Cerebellar cortex (tissue), 1 donor: ENCODE results near the gene GJA8.
A peak's percentile ranks its signal among the peaks of the same experiment; 100 is the strongest.
"Not testable (repeated sequence)": the region's sequence is repeated elsewhere in the genome, so short reads cannot be mapped to it uniquely, and the experiment has no call there.

ENCODE experiments used
- DNase-seq: peaks from one replicate; pipeline ENCODE4 v3.0.0-alpha.2; 2015; ENCODE audit warnings: low spot score

GJA8 gene

DNA sequence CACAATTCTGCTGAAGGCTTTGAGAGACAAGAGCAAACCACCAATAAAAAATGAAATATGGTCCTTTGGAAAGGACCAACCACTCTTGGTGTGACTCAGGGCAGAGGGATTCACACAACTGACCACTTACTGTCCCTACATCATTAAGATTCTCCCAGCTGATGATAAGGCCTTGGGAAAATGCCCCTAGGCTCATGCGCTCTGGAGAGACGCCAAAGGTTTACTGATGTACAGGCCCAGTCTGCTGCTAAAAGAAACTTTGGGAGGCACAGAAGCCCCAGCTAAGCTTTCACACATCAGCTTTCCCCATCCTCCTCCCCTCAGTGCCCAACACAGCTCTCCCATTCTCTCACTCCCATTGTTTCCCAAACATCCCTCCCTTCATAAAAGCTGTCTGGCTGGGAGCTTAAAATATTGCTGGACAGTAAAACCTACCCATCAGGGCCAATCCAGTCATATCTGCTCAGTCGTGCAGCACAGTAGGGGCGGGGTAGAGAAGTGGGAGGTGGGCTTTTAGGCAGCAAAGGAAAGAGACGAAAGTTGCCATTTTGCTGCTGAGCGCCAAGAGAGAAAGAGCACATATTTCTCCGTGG is at the start of gene GJA8:
GJA8 (plus strand) TSS at position 543 of the 593 bp plus-strand sequence. CDS start 5,161 bp downstream, outside the sequence.
- DNase-seq: no peak

DNA sequence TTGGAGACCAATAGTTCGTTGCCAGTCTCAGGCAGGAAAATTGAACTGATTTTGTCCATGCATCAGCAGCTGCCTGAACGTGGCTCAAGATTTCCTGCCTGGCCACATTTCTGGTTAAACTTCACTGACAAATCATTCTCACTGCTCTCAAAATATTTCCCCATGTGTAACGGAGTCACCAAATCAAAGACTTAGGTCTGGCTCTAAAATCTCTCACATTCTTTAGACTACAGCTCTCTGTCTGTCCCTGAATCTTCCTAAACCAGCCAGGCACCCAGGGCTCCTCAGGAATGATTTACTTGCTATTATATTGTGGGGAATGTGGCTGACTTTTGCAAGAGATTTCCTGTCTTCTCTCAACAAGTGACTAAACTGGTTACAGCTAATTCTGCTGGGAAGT is 49.2 kb upstream of the GJA8 start:
- no peak for DNase-seq

DNA sequence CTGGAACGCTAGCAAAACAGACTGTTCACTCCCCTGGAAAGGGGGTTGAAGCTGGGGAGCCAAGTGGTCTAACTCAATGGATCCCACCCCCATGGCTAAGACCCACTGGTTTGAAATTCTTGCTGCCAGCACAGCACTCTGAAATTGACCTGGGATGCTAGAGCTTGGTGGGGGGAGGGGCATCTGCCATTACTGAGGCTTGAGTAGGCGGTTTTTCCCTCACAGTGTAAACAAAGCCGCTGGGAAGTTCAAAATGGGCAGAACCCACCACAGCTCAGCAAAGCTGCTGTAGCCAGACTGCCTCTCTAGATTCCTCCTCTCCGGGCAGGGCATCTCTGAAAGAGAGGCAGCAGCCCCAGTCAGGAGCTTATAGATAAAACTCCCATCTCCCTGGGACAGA is 47.6 kb upstream of the GJA8 start:
- not testable (repeated sequence) for DNase-seq

DNA sequence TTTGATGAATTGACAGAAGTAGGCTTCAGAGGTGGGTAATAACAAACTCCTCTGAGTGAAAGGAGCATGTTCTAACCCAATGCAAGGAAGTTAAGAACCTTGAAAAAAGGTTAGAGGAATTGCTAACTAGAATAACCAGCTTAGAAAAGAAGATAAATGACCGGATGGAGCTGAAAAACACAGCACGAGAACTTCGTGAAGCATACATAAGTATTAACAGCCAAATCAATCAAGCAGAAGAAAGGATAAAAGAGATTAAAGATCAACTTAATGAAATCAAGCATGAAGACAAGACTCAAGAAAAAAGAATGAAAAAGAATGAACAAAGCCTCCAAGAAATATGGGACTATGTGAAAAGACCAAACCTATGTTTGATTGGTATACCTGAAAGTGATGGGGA is 46.6 kb upstream of the GJA8 start:
- not testable (repeated sequence) for DNase-seq

DNA sequence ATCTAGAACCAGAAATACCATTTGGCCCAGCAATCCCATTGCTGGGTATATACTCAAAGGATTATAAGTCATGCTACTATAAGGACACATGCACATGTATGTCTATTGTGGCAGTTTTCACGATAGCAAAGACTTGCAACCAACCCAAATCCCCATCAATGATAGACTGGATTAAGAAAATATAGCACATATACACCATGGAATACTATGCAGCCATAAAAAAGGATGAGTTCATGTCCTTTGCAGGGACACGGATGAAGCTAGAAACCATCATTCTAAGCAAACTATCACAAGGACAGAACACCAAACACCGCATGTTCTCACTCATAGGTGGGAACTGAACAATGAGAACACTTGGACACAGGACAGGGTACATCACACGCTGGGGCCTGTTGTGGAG is 35.4 kb upstream of the GJA8 start:
- not testable (repeated sequence) for DNase-seq

DNA sequence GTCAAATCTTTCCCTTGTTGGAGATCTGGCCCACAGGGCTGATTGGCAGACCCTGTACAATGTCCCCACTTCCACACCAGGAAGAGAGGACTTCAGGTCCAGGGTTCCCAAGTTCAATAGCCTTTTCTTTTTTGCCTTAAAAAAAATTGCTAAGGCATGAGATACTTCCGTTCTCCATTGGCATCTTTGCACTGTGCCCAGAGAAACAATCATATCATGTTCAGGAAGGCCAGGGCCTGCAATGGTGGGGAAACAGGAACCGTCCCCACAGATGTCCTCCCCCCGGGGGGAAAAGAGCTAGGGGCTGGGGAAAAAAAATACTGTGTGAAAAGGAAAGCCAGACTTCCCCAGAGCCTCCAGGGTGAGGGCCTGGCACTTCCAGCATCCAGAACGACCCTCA is 24.6 kb upstream of the GJA8 start:
- no peak for DNase-seq

DNA sequence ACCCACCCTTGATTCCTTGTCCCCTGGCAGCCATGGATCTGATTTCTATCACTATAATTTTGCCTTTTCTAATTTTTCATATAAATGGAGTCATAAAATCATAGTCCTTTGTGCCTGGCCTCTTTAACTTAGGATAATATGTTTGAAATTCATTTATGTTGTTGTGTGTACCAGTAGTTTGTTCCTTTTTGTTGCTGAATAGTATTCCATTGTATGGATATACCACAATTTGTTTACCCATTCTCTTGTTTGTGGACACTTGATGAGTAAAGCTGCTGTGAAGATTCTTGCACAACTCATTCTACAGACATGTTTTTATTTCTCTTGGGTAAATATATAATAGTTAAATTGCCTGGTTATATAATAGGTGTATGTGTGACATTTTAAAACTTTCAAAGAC is 22.7 kb upstream of the GJA8 start:
- no peak for DNase-seq

DNA sequence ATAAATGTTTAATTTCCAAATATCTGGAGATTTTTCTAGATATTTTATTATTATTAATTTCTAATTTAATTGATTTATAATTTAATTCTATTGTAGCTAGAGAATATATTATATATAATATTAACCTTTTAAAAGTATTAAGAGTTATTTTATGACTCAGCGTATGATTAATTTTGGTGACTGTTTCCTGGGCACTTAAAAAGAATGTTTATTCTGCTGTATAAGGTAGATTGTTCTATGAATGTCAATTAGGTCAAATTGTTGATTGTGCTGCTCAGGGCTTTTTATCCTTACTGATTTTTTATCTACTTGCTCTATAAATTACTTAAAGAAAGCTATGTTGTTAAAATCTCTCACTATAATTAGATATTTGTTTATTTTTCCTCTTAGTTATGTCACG is 20.1 kb upstream of the GJA8 start:
- DNase-seq: no peak

DNA sequence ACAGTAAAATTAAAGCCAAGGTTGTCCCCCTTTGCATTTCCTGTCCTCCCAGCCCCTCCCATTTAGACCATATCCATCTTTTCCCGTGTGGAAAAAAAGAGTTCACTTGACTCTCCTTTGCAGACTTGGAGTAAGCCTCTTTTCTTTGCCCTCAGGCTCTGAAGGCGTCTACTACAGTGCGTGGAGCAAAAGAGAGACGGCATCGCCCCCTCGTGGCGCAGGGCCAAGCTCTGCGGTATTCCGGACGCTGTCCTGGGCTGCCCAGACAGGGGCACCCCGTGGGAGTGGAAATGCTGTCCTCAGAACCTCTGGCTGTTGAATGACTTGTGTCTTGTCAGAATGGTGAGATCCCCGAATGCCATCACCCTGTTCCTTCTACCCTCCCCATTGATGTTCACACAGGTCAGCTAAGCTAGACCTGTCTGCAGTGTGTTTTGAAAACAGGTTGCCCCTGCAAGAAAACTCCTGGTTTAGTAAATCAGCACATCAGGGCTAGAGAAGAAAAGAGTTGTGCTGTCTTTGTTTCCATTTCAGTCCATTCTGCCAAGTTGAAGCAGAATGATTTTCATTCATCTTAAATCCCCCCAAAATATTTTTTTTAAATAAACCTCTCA is 12.3 kb upstream of the GJA8 start:
- peak; percentile 35 for DNase-seq

DNA sequence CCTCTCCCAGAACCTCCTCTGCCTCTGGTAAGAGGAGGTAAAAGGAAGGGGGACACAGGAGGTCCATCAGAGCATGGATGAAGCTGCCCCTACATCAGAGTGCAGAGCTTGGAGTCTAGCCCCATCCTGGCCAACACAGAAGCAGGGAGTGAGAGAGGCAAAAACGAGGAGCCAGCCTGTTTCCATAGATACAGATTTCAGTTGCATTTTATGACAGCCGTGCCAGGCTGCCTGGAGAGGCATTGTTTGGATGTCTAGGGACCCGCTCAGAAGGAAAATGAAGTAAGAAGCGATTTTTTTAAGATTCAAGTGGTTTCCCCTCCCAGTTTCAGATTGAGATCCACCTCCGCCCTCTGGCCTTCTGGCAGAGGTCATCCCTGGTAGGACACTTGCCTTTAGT is 11.5 kb upstream of the GJA8 start:
- no peak for DNase-seq

DNA sequence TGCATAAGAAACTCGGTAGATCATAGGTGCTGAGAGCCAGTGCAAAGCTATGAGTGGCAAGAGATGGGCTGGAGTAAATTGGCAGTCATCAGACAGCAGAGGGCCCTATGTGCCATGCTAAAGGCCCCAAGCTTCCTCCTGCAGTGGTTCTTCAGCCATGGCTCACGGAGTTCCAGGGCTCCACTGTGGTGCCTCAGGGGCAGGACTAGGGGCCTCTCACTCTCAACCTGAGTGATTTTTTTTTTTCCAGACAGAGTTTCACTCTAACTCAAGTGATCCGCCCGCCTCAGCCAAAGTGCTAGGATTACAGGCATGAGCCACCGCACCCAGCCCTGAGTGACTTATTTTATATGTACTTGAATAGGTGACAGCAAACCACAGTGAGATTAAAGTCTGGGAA is 10.4 kb upstream of the GJA8 start:
- peak; percentile 20 for DNase-seq

DNA sequence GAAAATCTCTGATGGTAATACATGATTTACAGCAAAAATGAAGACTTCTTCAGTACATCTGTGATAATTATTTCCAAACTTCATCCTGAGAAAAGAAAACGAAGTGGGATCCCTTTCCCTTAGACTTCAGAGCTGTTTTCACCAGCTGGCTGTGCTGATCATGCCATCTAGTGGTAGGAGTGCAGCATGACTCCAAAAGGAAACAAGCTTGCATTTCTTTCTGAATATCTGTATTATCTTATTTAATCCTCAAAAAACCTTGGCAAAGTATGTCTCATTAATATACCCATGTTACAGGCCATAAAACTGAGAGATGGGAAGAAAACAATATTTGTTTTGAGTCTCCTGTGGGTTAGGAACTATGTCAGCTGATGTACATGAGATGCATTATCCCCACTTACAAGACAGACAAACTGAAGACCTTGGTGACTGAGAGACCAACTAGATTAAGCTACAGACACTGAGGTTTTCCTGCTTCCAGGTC is 9.8 kb upstream of the GJA8 start:
- DNase-seq: peak; percentile 65

DNA sequence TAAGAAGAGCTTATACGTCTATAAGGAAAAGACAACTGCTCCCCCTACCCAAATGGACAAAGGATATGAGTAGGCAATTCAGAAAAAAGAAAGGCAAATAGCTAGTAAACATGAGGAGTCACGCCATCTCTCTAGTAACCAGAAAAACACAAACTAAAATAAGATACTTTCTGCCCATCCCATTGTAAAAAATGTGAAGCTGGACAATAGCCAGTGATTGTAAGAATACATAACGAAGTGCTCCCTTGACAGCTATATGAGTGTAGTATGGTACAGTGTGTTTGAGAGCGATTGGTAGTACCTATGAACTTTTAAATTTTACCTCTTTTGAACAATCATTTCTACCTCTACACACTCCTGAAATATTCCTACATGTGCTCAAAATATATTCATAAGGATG is 7.5 kb upstream of the GJA8 start:
- no peak for DNase-seq

DNA sequence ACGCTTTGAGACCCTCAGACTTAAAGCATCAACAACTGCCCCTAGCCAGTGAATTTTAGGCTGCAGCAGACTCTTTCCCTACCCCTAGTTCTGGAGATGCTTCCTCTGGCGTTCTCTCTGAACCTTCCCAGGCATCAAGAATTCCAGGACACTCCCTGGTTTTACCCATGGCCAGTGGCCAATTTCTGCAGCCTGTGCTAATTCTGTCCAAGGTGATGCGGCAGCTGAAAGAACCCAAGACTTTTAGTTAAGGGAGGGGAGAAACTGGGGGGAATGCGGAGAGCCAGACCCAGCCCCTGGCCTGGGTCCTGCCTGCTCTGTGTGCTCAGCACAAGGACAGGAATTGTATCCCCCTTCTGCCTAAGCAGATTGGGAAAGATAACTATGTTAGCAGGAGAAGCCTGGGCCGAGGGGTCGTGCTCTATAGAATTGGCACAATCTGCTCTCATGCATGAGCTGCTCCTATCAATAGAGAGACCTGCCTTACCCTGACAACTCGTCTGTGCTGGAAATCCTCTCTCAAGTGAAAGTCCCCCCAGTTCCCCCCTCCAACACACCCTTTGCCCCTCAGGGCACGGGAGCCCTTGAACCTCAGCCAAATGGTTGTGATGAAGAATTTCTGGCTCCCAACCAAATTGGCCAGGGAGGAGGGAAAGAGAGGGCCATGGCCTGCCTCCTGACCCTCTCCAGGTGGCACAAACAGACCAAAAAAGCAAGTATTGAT is 5.4 kb upstream of the GJA8 start:
- peak; percentile 21 for DNase-seq

DNA sequence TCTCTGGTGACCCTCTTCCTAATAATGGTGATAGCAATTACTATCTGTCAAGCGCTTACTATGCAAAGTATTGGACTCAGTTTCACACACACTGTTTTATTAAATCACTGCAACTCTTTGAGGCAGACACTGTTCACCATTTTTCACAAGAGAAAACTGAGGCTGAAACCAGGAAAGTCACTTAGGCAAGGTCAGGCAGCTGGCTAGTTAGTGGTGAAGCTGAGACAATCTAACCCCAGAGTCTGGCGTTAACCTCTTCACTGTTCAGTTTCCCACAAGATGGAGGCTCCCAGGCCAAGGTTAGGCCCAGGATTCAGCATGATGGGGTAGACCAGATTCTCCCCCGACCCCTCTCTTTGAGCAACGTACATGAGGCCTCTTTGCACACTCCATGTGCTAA is 4.8 kb upstream of the GJA8 start:
- DNase-seq: no peak

DNA sequence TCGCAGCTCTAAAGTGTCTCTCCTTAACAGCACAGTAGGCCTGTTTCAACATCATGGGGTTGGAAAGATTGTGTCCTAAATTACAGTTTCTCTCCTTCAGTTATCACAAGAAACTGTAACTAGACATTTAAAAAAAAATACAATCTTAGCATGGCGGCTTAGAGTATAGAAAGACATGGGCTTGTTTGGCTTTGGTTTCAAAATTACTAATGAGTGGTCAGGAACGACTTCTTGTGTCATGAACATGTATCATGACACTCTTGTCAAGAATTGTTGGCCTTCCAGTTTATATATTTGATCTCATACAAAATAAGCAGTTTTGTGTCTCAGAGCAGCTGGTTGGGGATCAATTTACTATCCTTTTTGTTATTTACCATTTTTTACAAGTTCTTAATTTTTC is 2.1 kb downstream of the GJA8 start:
- no peak for DNase-seq

DNA sequence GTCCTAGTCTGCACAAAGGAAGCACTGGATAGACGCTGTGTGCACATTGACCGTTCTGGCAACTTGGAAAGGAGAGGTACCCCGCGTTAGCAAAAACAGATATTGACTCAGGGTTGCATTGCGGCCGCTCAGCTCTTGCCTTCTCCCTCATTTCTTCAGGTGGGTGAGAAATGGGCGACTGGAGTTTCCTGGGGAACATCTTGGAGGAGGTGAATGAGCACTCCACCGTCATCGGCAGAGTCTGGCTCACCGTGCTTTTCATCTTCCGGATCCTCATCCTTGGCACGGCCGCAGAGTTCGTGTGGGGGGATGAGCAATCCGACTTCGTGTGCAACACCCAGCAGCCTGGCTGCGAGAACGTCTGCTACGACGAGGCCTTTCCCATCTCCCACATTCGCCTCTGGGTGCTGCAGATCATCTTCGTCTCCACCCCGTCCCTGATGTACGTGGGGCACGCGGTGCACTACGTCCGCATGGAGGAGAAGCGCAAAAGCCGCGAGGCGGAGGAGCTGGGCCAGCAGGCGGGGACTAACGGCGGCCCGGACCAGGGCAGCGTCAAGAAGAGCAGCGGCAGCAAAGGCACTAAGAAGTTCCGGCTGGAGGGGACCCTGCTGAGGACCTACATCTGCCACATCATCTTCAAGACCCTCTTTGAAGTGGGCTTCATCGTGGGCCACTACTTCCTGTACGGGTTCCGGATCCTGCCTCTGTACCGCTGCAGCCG is 5.4 kb downstream of the GJA8 start:
- DNase-seq: no peak

DNA sequence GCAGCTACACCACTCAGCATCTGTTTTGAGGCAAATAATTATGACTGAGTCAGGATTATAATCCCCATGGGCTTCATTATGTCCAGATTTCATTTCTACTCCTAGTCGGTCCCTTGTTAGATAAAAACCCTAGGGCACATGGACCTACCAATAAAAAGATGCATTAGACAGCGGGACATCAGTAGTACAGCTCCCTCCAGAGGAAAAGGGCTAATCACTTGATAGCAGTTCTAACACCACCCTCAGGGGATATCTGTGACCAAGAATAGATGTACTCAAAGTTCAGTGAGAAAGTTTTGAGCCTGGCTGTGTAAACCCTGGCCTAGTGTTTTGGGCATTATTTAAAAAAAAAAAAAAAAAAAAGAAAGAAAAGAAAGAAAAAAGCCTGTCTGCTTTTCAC is 10.0 kb downstream of the GJA8 start:
- DNase-seq: no peak

DNA sequence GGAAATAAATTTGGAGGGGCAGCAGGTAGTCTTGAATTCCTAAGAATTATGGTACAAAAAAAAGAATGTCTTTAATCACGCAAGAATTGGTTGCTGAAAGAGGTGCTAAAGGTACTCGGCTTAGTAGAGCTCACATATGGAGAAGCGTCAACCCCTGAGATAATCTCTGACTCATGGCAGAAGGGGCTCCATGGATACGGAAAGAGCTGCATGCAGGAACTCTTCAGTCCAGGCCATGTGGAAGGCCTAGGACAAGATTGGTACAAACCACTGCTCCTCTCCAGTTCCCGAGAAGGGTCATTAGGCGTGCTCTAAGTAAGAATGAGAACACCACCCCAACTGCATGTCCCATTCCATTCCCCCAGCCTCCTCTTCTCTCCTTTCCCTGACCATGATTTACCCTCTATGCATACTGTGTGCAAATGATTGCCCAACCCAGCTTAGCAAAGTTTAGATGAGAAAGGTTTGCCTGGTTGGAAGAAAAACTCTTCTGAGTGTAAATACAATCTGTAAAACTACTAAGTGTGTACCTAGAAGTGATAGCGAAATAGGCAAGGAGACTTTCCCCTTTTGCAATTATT is 10.9 kb downstream of the GJA8 start:
- no peak for DNase-seq

DNA sequence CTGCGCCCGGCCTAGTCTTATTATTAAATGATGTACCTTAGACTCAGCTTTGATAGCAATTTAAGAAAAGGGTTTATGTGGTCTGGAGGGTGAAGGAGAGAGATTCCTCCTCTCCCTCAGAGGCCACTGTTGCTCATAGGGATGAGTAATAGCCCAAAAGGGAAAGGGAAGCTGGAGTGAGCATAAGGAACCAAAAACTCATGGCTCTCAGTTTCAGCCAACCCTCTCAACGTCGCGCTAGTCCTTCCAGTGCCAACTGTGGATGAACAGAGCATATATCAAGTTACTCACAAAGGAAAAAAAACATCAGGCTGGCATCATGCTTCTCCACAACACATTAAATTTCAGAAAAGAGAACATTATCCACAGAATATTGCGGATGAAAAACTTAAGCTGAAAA is 17.3 kb downstream of the GJA8 start:
- no peak for DNase-seq

DNA sequence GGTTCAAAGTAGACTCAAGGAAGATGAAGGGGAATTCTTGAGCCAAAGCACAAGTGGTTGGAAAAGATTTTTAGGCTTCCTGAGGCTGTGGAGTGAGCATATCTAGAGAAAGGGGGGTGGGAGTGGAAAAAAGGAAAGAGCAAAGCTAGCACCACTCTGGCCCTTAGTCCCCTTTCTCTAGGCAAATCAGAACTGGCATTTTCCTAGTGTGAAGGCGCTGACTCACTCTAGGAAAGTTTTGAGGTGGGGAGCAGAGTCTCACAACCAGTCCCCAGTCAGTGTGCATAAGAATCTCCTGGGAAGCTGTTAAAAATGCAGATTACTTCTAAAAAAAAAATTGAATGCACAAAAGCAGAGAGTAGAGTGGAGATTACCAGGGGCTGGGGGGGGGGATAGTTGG is 22.2 kb downstream of the GJA8 start:
- DNase-seq: no peak

DNA sequence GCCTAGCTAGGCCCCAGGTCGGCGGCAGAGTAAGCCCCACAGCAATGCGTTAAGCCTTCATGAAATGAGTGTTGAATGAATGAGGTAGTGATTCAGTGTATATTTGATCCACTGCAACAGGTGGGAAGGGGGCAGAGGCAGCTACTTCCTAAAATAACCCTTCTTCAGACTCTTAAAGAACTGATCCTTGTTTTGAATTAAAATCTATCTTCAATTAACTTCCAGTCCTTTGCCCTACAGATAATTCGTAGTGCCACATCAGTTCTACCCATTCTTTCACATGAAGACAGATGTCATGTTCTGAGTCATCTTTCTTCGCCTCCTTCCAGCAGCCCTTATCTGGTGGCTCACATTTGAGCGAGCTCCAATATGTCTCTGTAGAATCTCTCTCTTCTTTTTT is 24.6 kb downstream of the GJA8 start:
- DNase-seq: not testable (repeated sequence)
